ENCODE measurements around the gene NFE2L2. TPM values are rescaled to one million over a fixed set of nuclear protein-coding genes. Genes with fewer than 3 reads are reported as not detected.
"Not testable (repeated sequence)": the region's sequence is repeated elsewhere in the genome, so short reads cannot be mapped to it uniquely, and the experiment has no call there.

Gene NFE2L2
- total RNA-seq, 1 donor from 2014 or later, result 90.2 TPM

GRCh38 chr2:177239932-177240630, 24.4 kb downstream of the NFE2L2 start:
- DNase-seq (ENCODE audit: extremely low read depth, low read depth, low spot score), result no peak

DNA sequence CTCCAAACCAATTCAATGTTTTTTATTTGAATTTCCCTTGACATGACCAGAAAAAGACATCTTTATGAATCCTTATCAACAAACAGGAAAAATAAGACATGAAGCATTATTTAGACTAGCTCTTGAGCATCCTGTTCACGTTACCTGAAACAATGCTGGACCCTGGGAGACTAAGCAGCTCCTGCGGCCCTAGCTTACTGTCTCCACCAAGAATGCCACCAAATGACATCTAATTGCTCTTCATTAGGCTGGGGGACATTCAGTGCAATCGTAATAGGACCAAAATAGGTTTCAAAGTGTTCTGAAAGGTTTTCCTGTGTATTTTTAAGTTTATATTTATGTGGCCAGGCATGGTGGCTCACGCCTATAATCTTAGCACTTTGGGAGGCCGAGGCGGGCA, 25.5 kb downstream of the NFE2L2 start:
- no peak for DNase-seq (ENCODE audit: extremely low read depth, low read depth, low spot score)

GRCh38 chr2:177237932-177238331, 26.6 kb downstream of the NFE2L2 start:
- no peak for DNase-seq (ENCODE audit: extremely low read depth, low read depth, low spot score)

GRCh38 chr2:177235855-177236437, 28.6 kb downstream of the NFE2L2 start:
- no peak for DNase-seq (ENCODE audit: extremely low read depth, low read depth, low spot score)

GRCh38 chr2:177234267-177234666, 30.3 kb downstream of the NFE2L2 start:
- DNase-seq (ENCODE audit: extremely low read depth, low read depth, low spot score), result no peak

GRCh38 chr2:177232098-177232704, 32.3 kb downstream of the NFE2L2 start:
- no peak for DNase-seq (ENCODE audit: extremely low read depth, low read depth, low spot score)

GRCh38 chr2:177231270-177231669, 33.3 kb downstream of the NFE2L2 start:
- DNase-seq (ENCODE audit: extremely low read depth, low read depth, low spot score), result no peak

DNA sequence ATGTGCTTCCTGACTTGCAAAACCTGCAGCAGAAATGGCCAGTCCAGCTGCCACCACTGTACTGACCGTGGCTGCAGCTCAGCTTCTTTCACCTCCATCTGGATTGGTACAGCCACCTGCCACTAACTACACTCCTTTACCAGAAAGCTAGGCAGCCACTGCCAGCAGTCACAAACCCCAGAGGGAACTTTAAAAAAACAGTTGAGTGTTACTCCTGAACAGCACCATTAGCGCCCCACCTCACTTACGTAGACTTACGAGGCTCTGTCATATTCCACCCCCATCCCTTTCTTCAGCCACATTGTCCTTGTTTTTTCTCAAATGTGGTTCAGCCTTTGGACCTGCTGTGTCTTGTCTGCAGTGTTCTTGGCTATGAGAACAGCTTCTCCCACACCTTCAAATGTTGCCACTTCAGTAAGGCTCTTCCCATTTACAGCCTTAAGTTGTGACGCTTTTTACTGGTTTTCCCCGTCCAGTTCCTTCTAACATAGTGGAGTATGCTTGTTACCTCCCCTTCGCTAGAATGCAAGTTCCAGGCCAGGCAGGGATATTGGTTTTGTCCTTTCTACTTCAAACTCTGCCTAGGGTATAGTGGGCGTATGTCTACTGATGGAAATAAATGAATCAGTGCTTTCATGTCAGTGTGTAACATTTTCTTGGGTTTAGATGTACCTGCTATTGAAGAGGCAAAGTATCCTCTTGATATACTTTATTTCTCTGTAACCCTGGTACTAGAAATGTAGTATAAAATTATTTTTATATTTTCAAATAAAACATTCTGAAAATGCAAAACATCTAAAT, 34.9 kb downstream of the NFE2L2 start:
- DNase-seq (ENCODE audit: extremely low read depth, low read depth, low spot score), result no peak

DNA sequence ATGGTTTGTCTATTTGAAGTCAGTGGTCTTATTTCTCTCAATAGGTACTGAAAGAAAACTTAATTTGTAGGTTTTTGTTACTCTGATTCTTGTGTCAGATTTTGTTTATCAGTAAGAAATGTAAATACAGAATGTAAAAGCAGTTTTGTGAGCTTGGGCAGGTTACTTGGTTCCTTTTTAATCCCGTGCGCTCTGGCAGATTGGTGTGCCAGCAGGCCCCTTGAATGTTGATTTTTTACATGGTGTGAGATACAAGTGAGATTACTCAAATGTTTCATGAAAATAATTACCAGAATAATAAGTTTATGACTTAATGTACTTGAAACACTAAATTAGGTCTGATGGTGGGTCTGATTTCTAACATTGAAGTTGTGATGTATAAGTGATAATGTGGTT, 38.6 kb downstream of the NFE2L2 start:
- no peak for DNase-seq (ENCODE audit: extremely low read depth, low read depth, low spot score)

GRCh38 chr2:177223436-177223835, 41.1 kb downstream of the NFE2L2 start:
- not testable (repeated sequence) for DNase-seq (ENCODE audit: extremely low read depth, low read depth, low spot score)

GRCh38 chr2:177221970-177222369, 42.6 kb downstream of the NFE2L2 start:
- DNase-seq (ENCODE audit: extremely low read depth, low read depth, low spot score), result no peak

DNA sequence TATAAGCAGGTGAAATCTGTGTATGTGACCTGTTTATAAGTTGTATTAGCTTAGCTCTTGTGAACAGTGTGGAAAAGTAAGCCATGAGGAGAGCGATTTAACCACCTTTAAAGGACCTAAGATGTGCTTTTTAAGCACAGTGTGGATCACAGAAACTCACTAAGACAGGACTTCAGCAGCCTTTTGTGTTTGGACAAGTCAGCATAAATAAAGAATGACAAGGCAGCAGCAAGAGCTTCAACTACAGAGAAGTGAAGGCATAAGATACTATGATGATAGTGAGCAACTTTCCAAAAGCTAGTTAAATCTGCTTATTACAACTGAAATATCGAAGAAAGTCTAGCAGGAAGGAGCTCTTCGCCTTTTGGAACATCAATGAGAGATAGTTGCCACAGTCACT, 43.0 kb downstream of the NFE2L2 start:
- no peak for DNase-seq (ENCODE audit: extremely low read depth, low read depth, low spot score)

DNA sequence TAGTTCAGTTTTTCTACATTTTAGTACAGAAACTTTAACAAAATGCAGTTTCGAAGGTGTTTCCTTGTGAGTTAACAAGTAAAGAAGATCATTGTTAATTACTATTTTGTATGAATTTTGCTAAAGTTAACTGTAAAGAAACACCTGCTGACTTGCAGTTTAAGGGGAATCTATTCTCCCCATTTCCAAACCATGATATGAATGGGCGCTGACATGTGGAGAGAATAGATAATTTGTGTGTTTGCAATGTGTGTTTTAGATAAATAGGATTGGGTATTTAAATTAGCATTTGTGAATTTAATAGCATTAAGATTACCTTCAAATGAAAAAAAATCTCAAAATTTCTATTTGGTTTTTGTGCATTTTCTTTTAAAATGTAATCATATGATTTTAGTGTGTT, 44.7 kb downstream of the NFE2L2 start:
- not testable (repeated sequence) for DNase-seq (ENCODE audit: extremely low read depth, low read depth, low spot score)

- DNase-seq (ENCODE audit: extremely low read depth, low read depth, low spot score), result no peak
Measured at GRCh38 chr2:177217247-177217843, 47.2 kb downstream of the NFE2L2 start.

- DNase-seq (ENCODE audit: extremely low read depth, low read depth, low spot score), result no peak
Measured at GRCh38 chr2:177212891-177213856, 51.4 kb downstream of the NFE2L2 start.

GRCh38 chr2:177212106-177212890, 52.2 kb downstream of the NFE2L2 start, which contains the start of gene HNRNPA3:
HNRNPA3 (plus strand) TSS chr2:177212794; CDS start chr2:177212800, 6 bp downstream.
- DNase-seq (ENCODE audit: extremely low read depth, low read depth, low spot score), result peak; percentile 84

DNA sequence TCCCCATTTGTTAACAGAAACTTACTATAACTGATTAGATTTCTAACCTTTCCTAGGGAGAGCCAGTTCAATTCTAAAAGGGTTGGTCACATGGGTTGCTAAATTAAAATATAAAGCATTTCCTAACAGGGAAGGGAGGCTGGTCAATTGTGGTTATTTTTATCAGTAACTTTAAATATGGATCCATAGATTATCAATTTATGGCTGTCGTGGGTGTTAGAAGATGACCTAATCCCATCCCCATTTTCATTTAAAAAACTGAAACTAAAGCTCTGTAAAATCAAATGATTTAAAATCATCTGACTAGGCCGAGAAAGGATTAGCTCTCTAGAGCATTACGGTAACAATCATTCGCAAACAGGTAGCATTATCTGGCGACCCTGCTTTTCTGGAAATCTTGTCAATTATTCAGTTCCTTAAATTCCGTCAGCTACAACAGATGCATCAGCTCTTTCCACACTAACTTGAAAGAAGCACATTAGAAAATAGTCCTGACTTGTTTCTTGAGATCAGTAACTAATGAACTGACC, 52.9 kb downstream of the NFE2L2 start:
- no peak for DNase-seq (ENCODE audit: extremely low read depth, low read depth, low spot score)

GRCh38 chr2:177211169-177211568, 53.4 kb downstream of the NFE2L2 start:
- DNase-seq (ENCODE audit: extremely low read depth, low read depth, low spot score), result no peak

DNA sequence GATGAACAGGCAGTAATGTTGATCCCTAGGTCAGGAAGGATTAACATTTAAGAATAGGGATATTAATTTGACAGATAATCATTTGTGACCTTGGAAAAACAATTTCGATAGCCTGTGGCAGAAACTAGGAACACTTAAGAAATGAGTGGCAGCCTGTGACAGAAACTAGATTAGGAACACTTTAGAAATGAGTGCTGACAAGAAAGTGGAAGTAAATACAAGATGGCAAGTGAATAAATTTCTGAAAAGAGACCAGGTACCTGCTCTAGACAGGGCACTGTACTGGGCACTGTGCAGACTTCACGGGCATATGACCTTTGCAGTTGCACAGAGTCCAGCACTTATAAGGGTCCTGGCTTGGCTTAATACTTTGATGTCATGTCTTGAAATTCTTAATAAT, 57.4 kb downstream of the NFE2L2 start:
- no peak for DNase-seq (ENCODE audit: extremely low read depth, low read depth, low spot score)
